WTC11 (cell line): Measurements from ENCODE around the gene MEX3C. TPM values are rescaled to one million over a fixed set of nuclear protein-coding genes. Genes with fewer than 3 reads are reported as not detected.

Experiments
- ATAC-seq: fragments of 200-7000 bp; cut with Tn5 transposase; 2 replicates; pipeline ENCODE4 v1.10.0; 2021; ENCODE audit warnings: mild to moderate bottlenecking, moderate library complexity
- CTCF ChIA-PET: fragments of 300-600 bp; sonication (Branson Sonifier 250); formaldehyde crosslinking; loops from one replicate; lab custom pipeline; 2021; ENCODE audit warnings: antibody characterized with exemption; lab: Charles Lee
- POLR2A ChIA-PET: fragments of 350-600 bp; sonication (Branson Sonifier 250); formaldehyde crosslinking; loops from one replicate; lab custom pipeline; 2021; ENCODE audit warnings: antibody characterized with exemption; lab: Charles Lee
- DNase-seq: peaks from one replicate; pipeline ENCODE4 v3.0.0; 2021; ENCODE audit warnings: low spot score
- H3K27ac Mint-ChIP-seq: 2 replicates; pipeline ENCODE4 v1.8.0; 2021; ENCODE audit warnings: mixed read lengths
- H3K27me3 Mint-ChIP-seq: 2 replicates; pipeline ENCODE4 v1.8.0; 2021; ENCODE audit warnings: low read depth, mild to moderate bottlenecking, moderate library complexity, mixed read lengths
- H3K36me3 Mint-ChIP-seq: 2 replicates; pipeline ENCODE4 v1.8.0; 2021; ENCODE audit warnings: mixed read lengths
- H3K4me1 Mint-ChIP-seq: 2 replicates; pipeline ENCODE4 v1.8.0; 2022; ENCODE audit warnings: mixed read lengths
- H3K4me3 Mint-ChIP-seq: 2 replicates; pipeline ENCODE4 v1.8.0; 2021; ENCODE audit warnings: mild to moderate bottlenecking, moderate library complexity, mixed read lengths
- H3K9me3 Mint-ChIP-seq: 2 replicates; pipeline ENCODE4 v1.8.0; 2021; ENCODE audit warnings: mixed read lengths
- EMX1 ChIP-seq: fragments of 250-450 bp; sonication (Bioruptor Pico); IDR thresholded peaks from 2 replicates; pipeline ENCODE4 v1.8.0; 2021; ENCODE audit warnings: mild to moderate bottlenecking
- ETV6 ChIP-seq: sonication (generic); formaldehyde crosslinking; IDR thresholded peaks from 2 replicates; pipeline ENCODE4 v1.8.1; 2022; ENCODE audit warnings: mild to moderate bottlenecking, missing genetic modification reagents
- MYBL2 ChIP-seq: sonication (generic); formaldehyde crosslinking; IDR thresholded peaks from 2 replicates; pipeline ENCODE4 v1.8.1; 2023; ENCODE audit warnings: mild to moderate bottlenecking, moderate library complexity, missing genetic modification reagents
- SMAD3 ChIP-seq: sonication (generic); formaldehyde crosslinking; IDR thresholded peaks from 2 replicates; pipeline ENCODE4 v1.8.0; 2022; ENCODE audit warnings: missing genetic modification reagents, mild to moderate bottlenecking, borderline replicate concordance
- TP53 ChIP-seq: sonication (generic); formaldehyde crosslinking; IDR thresholded peaks from 2 replicates; pipeline ENCODE4 v1.8.1; 2023; ENCODE audit warnings: mild to moderate bottlenecking, missing genetic modification reagents
- ZBTB21 ChIP-seq: sonication (generic); formaldehyde crosslinking; IDR thresholded peaks from 2 replicates; pipeline ENCODE4 v1.8.1; 2023; ENCODE audit warnings: mild to moderate bottlenecking, missing genetic modification reagents, borderline replicate concordance
- ZBTB43 ChIP-seq: sonication (generic); formaldehyde crosslinking; IDR thresholded peaks from 2 replicates; pipeline ENCODE4 v1.8.1; 2023; ENCODE audit warnings: mild to moderate bottlenecking, missing genetic modification reagents
- ZNF317 ChIP-seq: sonication (generic); formaldehyde crosslinking; IDR thresholded peaks from 2 replicates; pipeline ENCODE4 v1.8.1; 2023; ENCODE audit warnings: low read depth, mild to moderate bottlenecking, moderate library complexity, missing genetic modification reagents, borderline replicate concordance
- ZNF512 ChIP-seq: sonication (generic); formaldehyde crosslinking; IDR thresholded peaks from 2 replicates; pipeline ENCODE4 v1.8.1; 2022; ENCODE audit warnings: missing genetic modification reagents, borderline replicate concordance
- ZSCAN18 ChIP-seq: fragments of 250-450 bp; sonication (Bioruptor Pico); IDR thresholded peaks from 2 replicates; pipeline ENCODE4 v2.1.2; 2022; ENCODE audit warnings: mild to moderate bottlenecking, moderate library complexity
- total RNA-seq: library from RNA; stranded (reverse); gene quantifications from 3 replicates; pipeline ENCODE4 v1.2.3, GENCODE V29; 2021
- TF ChIP-seq, protein P1 (sequence below): sonication (generic); formaldehyde crosslinking; IDR thresholded peaks from 2 replicates; pipeline ENCODE4 v1.8.1; 2023; ENCODE audit warnings: mild to moderate bottlenecking, missing genetic modification reagents
- TF ChIP-seq, protein P2 (sequence below): sonication (generic); formaldehyde crosslinking; IDR thresholded peaks from 2 replicates; pipeline ENCODE4 v1.8.0; 2023; ENCODE audit warnings: missing genetic modification reagents, mild to moderate bottlenecking, borderline replicate concordance
- TF ChIP-seq, protein P3 (sequence below): sonication (generic); formaldehyde crosslinking; IDR thresholded peaks from 2 replicates; pipeline ENCODE4 v1.8.1; 2022; ENCODE audit warnings: low read depth, mild to moderate bottlenecking, moderate library complexity, missing genetic modification reagents, borderline replicate concordance
- TF ChIP-seq, protein P4 (sequence below): fragments of 200-600 bp; IDR thresholded peaks from 2 replicates; pipeline ENCODE4 v1.8.0; 2022; ENCODE audit warnings: antibody characterized with exemption
- TF ChIP-seq, protein P5 (sequence below): sonication (generic); formaldehyde crosslinking; IDR thresholded peaks from 2 replicates; pipeline ENCODE4 v1.8.0; 2022; ENCODE audit warnings: mild to moderate bottlenecking, missing genetic modification reagents
- TF ChIP-seq, protein P6 (sequence below): sonication (generic); formaldehyde crosslinking; IDR thresholded peaks from 2 replicates; pipeline ENCODE4 v1.8.1; 2023; ENCODE audit warnings: mild to moderate bottlenecking, missing genetic modification reagents, moderate library complexity

The MEX3C gene
- total RNA-seq, 1 experiment from 2014 or later = 79.4 TPM

- TF ChIP-seq, protein P1, sequence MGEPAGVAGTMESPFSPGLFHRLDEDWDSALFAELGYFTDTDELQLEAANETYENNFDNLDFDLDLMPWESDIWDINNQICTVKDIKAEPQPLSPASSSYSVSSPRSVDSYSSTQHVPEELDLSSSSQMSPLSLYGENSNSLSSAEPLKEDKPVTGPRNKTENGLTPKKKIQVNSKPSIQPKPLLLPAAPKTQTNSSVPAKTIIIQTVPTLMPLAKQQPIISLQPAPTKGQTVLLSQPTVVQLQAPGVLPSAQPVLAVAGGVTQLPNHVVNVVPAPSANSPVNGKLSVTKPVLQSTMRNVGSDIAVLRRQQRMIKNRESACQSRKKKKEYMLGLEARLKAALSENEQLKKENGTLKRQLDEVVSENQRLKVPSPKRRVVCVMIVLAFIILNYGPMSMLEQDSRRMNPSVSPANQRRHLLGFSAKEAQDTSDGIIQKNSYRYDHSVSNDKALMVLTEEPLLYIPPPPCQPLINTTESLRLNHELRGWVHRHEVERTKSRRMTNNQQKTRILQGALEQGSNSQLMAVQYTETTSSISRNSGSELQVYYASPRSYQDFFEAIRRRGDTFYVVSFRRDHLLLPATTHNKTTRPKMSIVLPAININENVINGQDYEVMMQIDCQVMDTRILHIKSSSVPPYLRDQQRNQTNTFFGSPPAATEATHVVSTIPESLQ (CRISPR knock-in tag) = no peak
- TF ChIP-seq TP53 (CRISPR knock-in tag) = no peak
- TF ChIP-seq, protein P2, sequence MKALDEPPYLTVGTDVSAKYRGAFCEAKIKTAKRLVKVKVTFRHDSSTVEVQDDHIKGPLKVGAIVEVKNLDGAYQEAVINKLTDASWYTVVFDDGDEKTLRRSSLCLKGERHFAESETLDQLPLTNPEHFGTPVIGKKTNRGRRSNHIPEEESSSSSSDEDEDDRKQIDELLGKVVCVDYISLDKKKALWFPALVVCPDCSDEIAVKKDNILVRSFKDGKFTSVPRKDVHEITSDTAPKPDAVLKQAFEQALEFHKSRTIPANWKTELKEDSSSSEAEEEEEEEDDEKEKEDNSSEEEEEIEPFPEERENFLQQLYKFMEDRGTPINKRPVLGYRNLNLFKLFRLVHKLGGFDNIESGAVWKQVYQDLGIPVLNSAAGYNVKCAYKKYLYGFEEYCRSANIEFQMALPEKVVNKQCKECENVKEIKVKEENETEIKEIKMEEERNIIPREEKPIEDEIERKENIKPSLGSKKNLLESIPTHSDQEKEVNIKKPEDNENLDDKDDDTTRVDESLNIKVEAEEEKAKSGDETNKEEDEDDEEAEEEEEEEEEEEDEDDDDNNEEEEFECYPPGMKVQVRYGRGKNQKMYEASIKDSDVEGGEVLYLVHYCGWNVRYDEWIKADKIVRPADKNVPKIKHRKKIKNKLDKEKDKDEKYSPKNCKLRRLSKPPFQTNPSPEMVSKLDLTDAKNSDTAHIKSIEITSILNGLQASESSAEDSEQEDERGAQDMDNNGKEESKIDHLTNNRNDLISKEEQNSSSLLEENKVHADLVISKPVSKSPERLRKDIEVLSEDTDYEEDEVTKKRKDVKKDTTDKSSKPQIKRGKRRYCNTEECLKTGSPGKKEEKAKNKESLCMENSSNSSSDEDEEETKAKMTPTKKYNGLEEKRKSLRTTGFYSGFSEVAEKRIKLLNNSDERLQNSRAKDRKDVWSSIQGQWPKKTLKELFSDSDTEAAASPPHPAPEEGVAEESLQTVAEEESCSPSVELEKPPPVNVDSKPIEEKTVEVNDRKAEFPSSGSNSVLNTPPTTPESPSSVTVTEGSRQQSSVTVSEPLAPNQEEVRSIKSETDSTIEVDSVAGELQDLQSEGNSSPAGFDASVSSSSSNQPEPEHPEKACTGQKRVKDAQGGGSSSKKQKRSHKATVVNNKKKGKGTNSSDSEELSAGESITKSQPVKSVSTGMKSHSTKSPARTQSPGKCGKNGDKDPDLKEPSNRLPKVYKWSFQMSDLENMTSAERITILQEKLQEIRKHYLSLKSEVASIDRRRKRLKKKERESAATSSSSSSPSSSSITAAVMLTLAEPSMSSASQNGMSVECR (CRISPR knock-in tag) = no peak
- TF ChIP-seq, protein P3, sequence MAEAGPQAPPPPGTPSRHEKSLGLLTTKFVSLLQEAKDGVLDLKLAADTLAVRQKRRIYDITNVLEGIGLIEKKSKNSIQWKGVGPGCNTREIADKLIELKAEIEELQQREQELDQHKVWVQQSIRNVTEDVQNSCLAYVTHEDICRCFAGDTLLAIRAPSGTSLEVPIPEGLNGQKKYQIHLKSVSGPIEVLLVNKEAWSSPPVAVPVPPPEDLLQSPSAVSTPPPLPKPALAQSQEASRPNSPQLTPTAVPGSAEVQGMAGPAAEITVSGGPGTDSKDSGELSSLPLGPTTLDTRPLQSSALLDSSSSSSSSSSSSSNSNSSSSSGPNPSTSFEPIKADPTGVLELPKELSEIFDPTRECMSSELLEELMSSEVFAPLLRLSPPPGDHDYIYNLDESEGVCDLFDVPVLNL = no peak
- TF ChIP-seq ZBTB21 (CRISPR knock-in tag) = no peak
- no peak for TF ChIP-seq SMAD3 (CRISPR knock-in tag)
Measured at GRCh38 chr18:51162617-51163016, 34.9 kb downstream of the MEX3C start (continued).

DNA sequence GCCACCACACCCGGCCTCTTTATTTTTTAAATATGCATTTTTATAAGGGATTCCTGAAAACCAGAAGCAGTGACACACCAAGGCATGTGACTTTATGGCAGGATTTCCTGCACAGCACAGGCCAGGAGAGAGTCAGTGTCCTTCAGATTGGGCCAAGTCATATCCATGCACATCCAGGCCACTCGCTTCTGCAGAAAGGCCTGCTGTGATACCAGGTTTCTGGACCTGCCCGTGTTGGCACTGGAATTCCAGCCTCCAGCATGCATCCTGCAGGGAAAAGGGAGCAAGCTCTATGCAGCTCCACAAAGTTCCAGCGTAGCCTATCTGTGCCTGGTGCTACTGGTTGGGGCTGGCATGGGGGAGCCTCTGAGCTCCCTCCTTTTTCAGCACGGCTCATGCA is 36.8 kb downstream of the MEX3C start:
- ChIA-PET CTCF (no interaction called here), POLR2A (interaction anchor here (1.1 to 1.3 kb wide), 2 partner anchors 8 to 37 kb away, joined by 3 to 5 read pairs; partner anchors contain the start of gene MEX3C)
- no peak overlapping the region for H3K27ac Mint-ChIP-seq
- H3K4me3 Mint-ChIP-seq = no peak overlapping the region
- TF ChIP-seq, protein P4, sequence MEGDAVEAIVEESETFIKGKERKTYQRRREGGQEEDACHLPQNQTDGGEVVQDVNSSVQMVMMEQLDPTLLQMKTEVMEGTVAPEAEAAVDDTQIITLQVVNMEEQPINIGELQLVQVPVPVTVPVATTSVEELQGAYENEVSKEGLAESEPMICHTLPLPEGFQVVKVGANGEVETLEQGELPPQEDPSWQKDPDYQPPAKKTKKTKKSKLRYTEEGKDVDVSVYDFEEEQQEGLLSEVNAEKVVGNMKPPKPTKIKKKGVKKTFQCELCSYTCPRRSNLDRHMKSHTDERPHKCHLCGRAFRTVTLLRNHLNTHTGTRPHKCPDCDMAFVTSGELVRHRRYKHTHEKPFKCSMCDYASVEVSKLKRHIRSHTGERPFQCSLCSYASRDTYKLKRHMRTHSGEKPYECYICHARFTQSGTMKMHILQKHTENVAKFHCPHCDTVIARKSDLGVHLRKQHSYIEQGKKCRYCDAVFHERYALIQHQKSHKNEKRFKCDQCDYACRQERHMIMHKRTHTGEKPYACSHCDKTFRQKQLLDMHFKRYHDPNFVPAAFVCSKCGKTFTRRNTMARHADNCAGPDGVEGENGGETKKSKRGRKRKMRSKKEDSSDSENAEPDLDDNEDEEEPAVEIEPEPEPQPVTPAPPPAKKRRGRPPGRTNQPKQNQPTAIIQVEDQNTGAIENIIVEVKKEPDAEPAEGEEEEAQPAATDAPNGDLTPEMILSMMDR = no peak
- no peak for TF ChIP-seq MYBL2 (CRISPR knock-in tag)
- no peak for TF ChIP-seq ETV6 (CRISPR knock-in tag)
- no peak for TF ChIP-seq EMX1
- TF ChIP-seq ZNF317 (CRISPR knock-in tag) = no peak
- TF ChIP-seq ZSCAN18 (CRISPR knock-in tag) = no peak
- TF ChIP-seq SMAD3 (CRISPR knock-in tag) = no peak
- no peak for TF ChIP-seq ZNF512 (CRISPR knock-in tag)
- no peak for TF ChIP-seq ZBTB43 (CRISPR knock-in tag)
- TF ChIP-seq, protein P5, sequence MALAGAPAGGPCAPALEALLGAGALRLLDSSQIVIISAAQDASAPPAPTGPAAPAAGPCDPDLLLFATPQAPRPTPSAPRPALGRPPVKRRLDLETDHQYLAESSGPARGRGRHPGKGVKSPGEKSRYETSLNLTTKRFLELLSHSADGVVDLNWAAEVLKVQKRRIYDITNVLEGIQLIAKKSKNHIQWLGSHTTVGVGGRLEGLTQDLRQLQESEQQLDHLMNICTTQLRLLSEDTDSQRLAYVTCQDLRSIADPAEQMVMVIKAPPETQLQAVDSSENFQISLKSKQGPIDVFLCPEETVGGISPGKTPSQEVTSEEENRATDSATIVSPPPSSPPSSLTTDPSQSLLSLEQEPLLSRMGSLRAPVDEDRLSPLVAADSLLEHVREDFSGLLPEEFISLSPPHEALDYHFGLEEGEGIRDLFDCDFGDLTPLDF (CRISPR knock-in tag) = no peak
- TF ChIP-seq, protein P6, sequence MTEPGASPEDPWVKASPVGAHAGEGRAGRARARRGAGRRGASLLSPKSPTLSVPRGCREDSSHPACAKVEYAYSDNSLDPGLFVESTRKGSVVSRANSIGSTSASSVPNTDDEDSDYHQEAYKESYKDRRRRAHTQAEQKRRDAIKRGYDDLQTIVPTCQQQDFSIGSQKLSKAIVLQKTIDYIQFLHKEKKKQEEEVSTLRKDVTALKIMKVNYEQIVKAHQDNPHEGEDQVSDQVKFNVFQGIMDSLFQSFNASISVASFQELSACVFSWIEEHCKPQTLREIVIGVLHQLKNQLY (CRISPR knock-in tag) = no peak
- no peaks in the 10 kb centered on the region for H3K36me3 Mint-ChIP-seq
- no peak for DNase-seq
- no peak for ATAC-seq
- H3K9me3 Mint-ChIP-seq = peaks cover 5% of the 10 kb centered on the region; the same call in 1 of the 2 replicates
- peaks cover 19% of the 10 kb centered on the region for H3K4me1 Mint-ChIP-seq
- H3K27me3 Mint-ChIP-seq = no peaks in the 10 kb centered on the region
